ENCODE results near the gene GVQW3. TPM values are rescaled to one million over a fixed set of nuclear protein-coding genes. Genes with fewer than 3 reads are reported as not detected.

The GVQW3 gene
- total RNA-seq, 2 donors from 2014 or later = 0.89 to 0.90 TPM

GRCh38 chr11:76443268-76443980, 62.3 kb downstream of the GVQW3 start:
- no peak for DNase-seq (ENCODE audit: low spot score)
- no peak for TF ChIP-seq CTCF (IDR thresholded peaks at IDR 0.05)
- H3K27ac ChIP-seq = peak overlapping the region; percentile 93 to 98

GRCh38 chr11:76444065-76444383, 62.9 kb downstream of the GVQW3 start:
- DNase-seq (ENCODE audit: low spot score) = no peak
- peaks cover 8% of the 10 kb centered on the region for H3K36me3 ChIP-seq
- H3K27me3 ChIP-seq = no peaks in the 10 kb centered on the region
- peak overlapping the region; percentile 93 to 98 for H3K27ac ChIP-seq
- peak overlapping the region; percentile 89 to 99 for H3K4me3 ChIP-seq
- TF ChIP-seq CTCF (IDR thresholded peaks at IDR 0.05) = no peak
- no peaks in the 10 kb centered on the region for H3K9me3 ChIP-seq
- peaks cover 0 to 31% of the 10 kb centered on the region in 2 donors for H3K4me1 ChIP-seq

More at GRCh38 chr11:76443268-76443980, 62.3 kb downstream of the GVQW3 start:
- peaks cover 8% of the 10 kb centered on the region for H3K36me3 ChIP-seq
- H3K4me1 ChIP-seq = peaks cover 0 to 31% of the 10 kb centered on the region in 2 donors
- no peaks in the 10 kb centered on the region for H3K9me3 ChIP-seq
- no peaks in the 10 kb centered on the region for H3K27me3 ChIP-seq
- H3K4me3 ChIP-seq = peak overlapping the region; percentile 89 to 99

GRCh38 chr11:76444384-76445120, 63.4 kb downstream of the GVQW3 start, which contains the start of gene EMSY:
Gene EMSY (plus strand): TSS chr11:76445018. CDS start chr11:76446939, 1,921 bp downstream.
- Histone ChIP-seq H3K27ac (peak within 1 kb of the TSS; percentile 93 to 98), H3K9me3 (no peaks in the 10 kb centered on the region), H3K4me3 (peak within 1 kb of the TSS; percentile 89 to 99), H3K36me3 (peaks cover 8% of the 10 kb centered on the region), H3K27me3 (no peaks in the 10 kb centered on the region), H3K4me1 (peaks cover 0 to 31% of the 10 kb centered on the region in 2 donors)
- peak; percentile 98 for DNase-seq (ENCODE audit: low spot score)
- no peak for TF ChIP-seq CTCF (IDR thresholded peaks at IDR 0.05)

- peak overlapping the region; percentile 93 to 98 for H3K27ac ChIP-seq
- peaks cover 0 to 31% of the 10 kb centered on the region in 2 donors for H3K4me1 ChIP-seq
- no peaks in the 10 kb centered on the region for H3K9me3 ChIP-seq
- TF ChIP-seq CTCF (IDR thresholded peaks at IDR 0.05) = no peak
- DNase-seq (ENCODE audit: low spot score) = peak; percentile 76
- peak overlapping the region; percentile 89 to 99 for H3K4me3 ChIP-seq
- no peaks in the 10 kb centered on the region for H3K27me3 ChIP-seq
- H3K36me3 ChIP-seq = peaks cover 8% of the 10 kb centered on the region
Observed at GRCh38 chr11:76445121-76446084, 64.3 kb downstream of the GVQW3 start.

GRCh38 chr11:76448506-76448905, 67.4 kb downstream of the GVQW3 start:
- DNase-seq (ENCODE audit: low spot score) = no peak
- Histone ChIP-seq H3K27me3 (no peaks in the 10 kb centered on the region), H3K4me1 (peaks cover 0 to 17% of the 10 kb centered on the region in 2 donors), H3K9me3 (no peaks in the 10 kb centered on the region), H3K27ac (no peak overlapping the region), H3K4me3 (no peak overlapping the region), H3K36me3 (peaks cover 28% of the 10 kb centered on the region)
- TF ChIP-seq CTCF (IDR thresholded peaks at IDR 0.05) = no peak

Measured in right atrium auricular region (tissue), 2 donors.